Measurements from ENCODE around the gene EPB41L1.

EPB41L1 gene

DNA sequence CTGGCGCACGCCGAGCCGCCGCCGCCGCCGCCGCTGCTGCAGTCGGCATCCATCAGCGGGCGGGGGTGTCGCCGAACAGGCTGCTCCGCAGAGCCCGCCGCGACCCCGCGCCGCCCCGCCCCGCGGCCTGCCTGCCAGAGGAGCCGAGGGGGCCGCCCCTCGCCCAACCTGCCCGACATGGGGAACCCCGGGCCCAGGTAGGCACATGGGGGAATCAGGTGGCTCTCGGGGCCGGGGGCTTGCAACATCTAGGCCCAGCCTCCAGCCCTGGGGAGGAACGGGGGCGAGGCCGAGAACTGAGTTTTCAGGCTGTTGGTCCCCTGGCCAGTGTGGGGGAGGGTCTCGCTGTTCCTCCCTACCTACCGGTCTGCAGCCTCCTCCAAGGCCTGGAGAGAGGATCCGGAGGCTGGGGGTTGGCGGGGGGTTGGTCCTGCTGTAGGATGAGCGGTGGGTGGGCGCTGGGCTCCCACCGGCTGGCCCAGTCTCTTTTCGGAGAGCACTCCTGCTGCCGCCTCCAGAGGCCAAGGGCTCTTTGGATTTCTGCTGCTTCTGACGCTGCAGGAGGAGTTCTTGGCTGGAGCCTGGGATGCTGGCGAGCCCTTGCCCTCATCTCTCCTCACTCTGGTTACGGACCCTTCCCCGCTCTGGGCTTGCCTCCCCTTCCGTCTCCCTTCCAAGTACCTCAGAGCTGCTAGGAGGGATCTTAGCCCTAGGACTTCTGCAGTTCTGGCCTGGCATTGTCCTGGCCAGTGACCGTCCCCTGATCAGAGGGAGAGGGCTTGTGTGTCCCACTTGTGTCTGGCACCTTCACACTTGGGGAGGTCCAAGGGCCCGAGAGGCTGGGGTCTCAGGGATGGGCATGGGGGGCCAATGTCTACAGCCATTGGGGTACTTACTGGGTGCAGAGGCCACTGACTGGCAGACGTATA is at the start of gene EPB41L1:
Gene EPB41L1 (plus strand): TSS at position 41 of the 929 bp plus-strand sequence. CDS start 19,038 bp downstream, outside the sequence.
- no peaks in the 10 kb centered on the region for H3K36me3 ChIP-seq (ENCODE audit: control insufficient read depth, insufficient read depth, low read length)

GRCh38 chr20:36104856-36105255 is 49.7 kb upstream of the EPB41L1 start:
- no peak for TF ChIP-seq CTCF (IDR thresholded peaks at IDR 0.05)
- H3K4me2 ChIP-seq (ENCODE audit: low read length), result no peak overlapping the region
- H3K79me2 ChIP-seq, result peaks cover 4% of the 10 kb centered on the region
- no peaks in the 10 kb centered on the region for H3K36me3 ChIP-seq (ENCODE audit: control insufficient read depth, insufficient read depth, low read length)
- H3K4me1 ChIP-seq, result peaks cover 29% of the 10 kb centered on the region
- no peaks in the 10 kb centered on the region for H3K27me3 ChIP-seq (ENCODE audit: control insufficient read depth, insufficient read depth, low read length)
- H3K27ac ChIP-seq, result no peak overlapping the region
- H3K9ac ChIP-seq, result no peak overlapping the region
- H3K4me3 ChIP-seq (ENCODE audit: low read depth, low read length), result no peak overlapping the region
- no peak overlapping the region for H2AFZ ChIP-seq
- H3K9me3 ChIP-seq (ENCODE audit: control insufficient read depth, low read length), result no peaks in the 10 kb centered on the region

More for the DNA sequence above, at the start of gene EPB41L1:
- Histone ChIP-seq H3K27ac (peak within 1 kb of the TSS; percentile 63), H3K9ac (peak within 1 kb of the TSS; percentile 33), H3K4me1 (peaks cover 4% of the 10 kb centered on the region), H3K4me2 (ENCODE audit: low read length) (peak within 1 kb of the TSS; percentile 87), H3K79me2 (peaks cover 23% of the 10 kb centered on the region), H3K9me3 (ENCODE audit: control insufficient read depth, low read length) (no peaks in the 10 kb centered on the region), H2AFZ (peak within 1 kb of the TSS; percentile 95), H3K4me3 (ENCODE audit: low read depth, low read length) (peak within 1 kb of the TSS; percentile 52), H3K27me3 (ENCODE audit: control insufficient read depth, insufficient read depth, low read length) (no peaks in the 10 kb centered on the region)
- TF ChIP-seq CTCF (IDR thresholded peaks at IDR 0.05), result no peak

DNA sequence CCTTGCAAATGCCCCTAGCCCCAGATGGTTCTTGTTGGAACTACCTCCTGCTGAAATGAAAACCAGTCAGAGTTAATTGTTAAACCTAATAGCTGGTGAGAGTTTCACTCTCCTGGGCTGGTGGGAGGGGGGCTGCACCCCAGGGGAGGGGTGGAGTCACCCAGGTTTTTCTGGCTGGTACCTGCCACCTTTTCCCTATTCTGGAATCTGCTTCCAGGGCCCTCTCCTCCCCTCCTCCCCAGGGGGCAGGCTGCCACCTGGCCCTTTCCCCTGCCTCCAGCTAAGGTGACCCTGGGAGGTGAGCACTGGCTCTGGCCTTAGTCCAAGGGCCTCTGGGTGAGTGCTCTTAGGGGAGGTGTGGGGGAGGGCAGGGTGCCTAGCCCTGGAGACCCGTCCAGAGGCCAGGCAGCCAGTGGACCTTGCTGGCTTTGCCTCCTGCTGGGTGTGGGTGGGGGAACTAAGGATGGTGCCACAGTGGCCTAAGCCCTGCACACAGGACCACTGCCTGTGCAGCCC is 48.8 kb upstream of the EPB41L1 start:
- H3K4me3 ChIP-seq (ENCODE audit: low read depth, low read length), result no peak overlapping the region
- TF ChIP-seq CTCF (IDR thresholded peaks at IDR 0.05), result no peak
- no peak overlapping the region for H3K27ac ChIP-seq
- H3K4me2 ChIP-seq (ENCODE audit: low read length), result no peak overlapping the region
- no peaks in the 10 kb centered on the region for H3K36me3 ChIP-seq (ENCODE audit: control insufficient read depth, insufficient read depth, low read length)
- no peaks in the 10 kb centered on the region for H3K9me3 ChIP-seq (ENCODE audit: control insufficient read depth, low read length)
- H2AFZ ChIP-seq, result no peak overlapping the region
- H3K4me1 ChIP-seq, result peaks cover 28% of the 10 kb centered on the region
- H3K9ac ChIP-seq, result no peak overlapping the region
- H3K79me2 ChIP-seq, result peaks cover 4% of the 10 kb centered on the region
- H3K27me3 ChIP-seq (ENCODE audit: control insufficient read depth, insufficient read depth, low read length), result no peaks in the 10 kb centered on the region

- Histone ChIP-seq H3K4me3 (ENCODE audit: low read depth, low read length) (no peak overlapping the region), H3K4me2 (ENCODE audit: low read length) (no peak overlapping the region), H2AFZ (no peak overlapping the region), H3K36me3 (ENCODE audit: control insufficient read depth, insufficient read depth, low read length) (no peaks in the 10 kb centered on the region), H3K9me3 (ENCODE audit: control insufficient read depth, low read length) (no peaks in the 10 kb centered on the region), H3K27ac (no peak overlapping the region), H3K27me3 (ENCODE audit: control insufficient read depth, insufficient read depth, low read length) (no peaks in the 10 kb centered on the region), H3K79me2 (peaks cover 7% of the 10 kb centered on the region), H3K9ac (no peak overlapping the region), H3K4me1 (peaks cover 23% of the 10 kb centered on the region)
- no peak for TF ChIP-seq CTCF (IDR thresholded peaks at IDR 0.05)
Measured at GRCh38 chr20:36106606-36107005, 47.9 kb upstream of the EPB41L1 start.
